SK-N-SH treated with all-trans-retinoic acid at 6 μM for 48 hours (cell line): Measurements from ENCODE around the gene EXOC3.

Experiments
- ATAC-seq: fragments of 200-7000 bp; cut with Tn5 transposase; 3 replicates; pipeline ENCODE4 v1.9.1; 2020; ENCODE audit warnings: mild to moderate bottlenecking, moderate library complexity
- ARNTL ChIP-seq: fragments of 450-650 bp; formaldehyde crosslinking; IDR thresholded peaks from 2 replicates; pipeline ENCODE4 v1.5.0; 2020; ENCODE audit warnings: low read depth, mild to moderate bottlenecking, moderate library complexity, borderline replicate concordance
- BACH2 ChIP-seq: fragments of 250-450 bp; sonication (Bioruptor Pico); IDR thresholded peaks from 2 replicates; pipeline ENCODE4 v1.9.0; 2021; ENCODE audit warnings: mild to moderate bottlenecking, borderline replicate concordance
- CREB5 ChIP-seq: fragments of 250-450 bp; sonication (Bioruptor Pico); IDR thresholded peaks from 2 replicates; pipeline ENCODE4 v1.5.1; 2020; ENCODE audit warnings: low read depth, mild to moderate bottlenecking, moderate library complexity
- CSDC2 ChIP-seq: fragments of 250-450 bp; sonication (Bioruptor Pico); IDR thresholded peaks from 2 replicates; pipeline ENCODE4 v1.5.0; 2020; ENCODE audit warnings: mild to moderate bottlenecking, moderate library complexity
- ESRRG ChIP-seq: fragments of 250-450 bp; sonication (Bioruptor Pico); IDR thresholded peaks from 2 replicates; pipeline ENCODE4 v1.6.1; 2021; ENCODE audit warnings: mild to moderate bottlenecking
- GLIS3 ChIP-seq: fragments of 250-450 bp; sonication (Bioruptor Pico); IDR thresholded peaks from 2 replicates; pipeline ENCODE4 v1.5.0; 2020; ENCODE audit warnings: mild to moderate bottlenecking, moderate library complexity
- ISL1 ChIP-seq: fragments of 250-450 bp; sonication (Bioruptor Pico); IDR thresholded peaks from 2 replicates; pipeline ENCODE4 v2.1.2; 2022; ENCODE audit warnings: mild to moderate bottlenecking, moderate library complexity
- OSR1 ChIP-seq: fragments of 250-450 bp; sonication (Bioruptor Pico); IDR thresholded peaks from 2 replicates; pipeline ENCODE4 v1.8.0; 2022; ENCODE audit warnings: moderate library complexity, mild to moderate bottlenecking, inconsistent platforms
- PPARA ChIP-seq: fragments of 250-450 bp; sonication (Bioruptor Pico); IDR thresholded peaks from 2 replicates; pipeline ENCODE4 v1.5.0; 2020; ENCODE audit warnings: mild to moderate bottlenecking, borderline replicate concordance
- RARB ChIP-seq: fragments of 250-450 bp; sonication (Bioruptor Pico); IDR thresholded peaks from 2 replicates; pipeline ENCODE4 v1.8.0; 2021; ENCODE audit warnings: mild to moderate bottlenecking, moderate library complexity
- SNAI2 ChIP-seq: fragments of 250-450 bp; sonication (Bioruptor Pico); IDR thresholded peaks from 2 replicates; pipeline ENCODE4 v1.5.0; 2020; ENCODE audit warnings: mild to moderate bottlenecking, moderate library complexity
- TCF4 ChIP-seq: fragments of 250-450 bp; sonication (Bioruptor Pico); IDR thresholded peaks from 2 replicates; pipeline ENCODE4 v1.8.0; 2021; ENCODE audit warnings: mild to moderate bottlenecking, moderate library complexity, borderline replicate concordance
- TOX ChIP-seq: fragments of 250-450 bp; sonication (Bioruptor Pico); IDR thresholded peaks from 2 replicates; pipeline ENCODE4 v1.8.0; 2021; ENCODE audit warnings: mild to moderate bottlenecking, moderate library complexity, borderline replicate concordance
- ZC3H10 ChIP-seq: fragments of 250-450 bp; sonication (Bioruptor Pico); IDR thresholded peaks from 2 replicates; pipeline ENCODE4 v1.5.1; 2021; ENCODE audit warnings: mild to moderate bottlenecking, moderate library complexity
- ZFP3 ChIP-seq: fragments of 250-450 bp; sonication (Bioruptor Pico); IDR thresholded peaks from 2 replicates; pipeline ENCODE4 v1.5.0; 2020; ENCODE audit warnings: mild to moderate bottlenecking, moderate library complexity
- ZFP30 ChIP-seq: fragments of 450-650 bp; formaldehyde crosslinking; IDR thresholded peaks from 2 replicates; pipeline ENCODE4 v1.5.0; 2022; ENCODE audit warnings: mild to moderate bottlenecking, moderate library complexity
- ZNF565 ChIP-seq: fragments of 450-650 bp; formaldehyde crosslinking; conservative IDR thresholded peaks from 2 replicates; pipeline ENCODE4 v1.5.0; 2020; ENCODE audit warnings: low read depth, mild to moderate bottlenecking, moderate library complexity
- ZNF70 ChIP-seq: fragments of 450-650 bp; formaldehyde crosslinking; IDR thresholded peaks from 2 replicates; pipeline ENCODE4 v1.5.0; 2020; ENCODE audit warnings: mild to moderate bottlenecking, moderate library complexity
- ZNF8 ChIP-seq: fragments of 450-650 bp; formaldehyde crosslinking; IDR thresholded peaks from 2 replicates; pipeline ENCODE4 v1.5.0; 2020; ENCODE audit warnings: mild to moderate bottlenecking, moderate library complexity
- TF ChIP-seq, protein P1 (sequence below): fragments of 250-450 bp; sonication (Bioruptor Pico); IDR thresholded peaks from 2 replicates; pipeline ENCODE4 v1.5.1; 2021; ENCODE audit warnings: mild to moderate bottlenecking, moderate library complexity
- TF ChIP-seq, protein P2 (sequence below): fragments of 250-450 bp; sonication (Bioruptor Pico); IDR thresholded peaks from 2 replicates; pipeline ENCODE4 v1.8.0; 2021; ENCODE audit warnings: low read depth, mild to moderate bottlenecking, moderate library complexity, borderline replicate concordance
- TF ChIP-seq, protein P3 (sequence below): fragments of 250-450 bp; sonication (Bioruptor Pico); IDR thresholded peaks from 2 replicates; pipeline ENCODE4 v1.8.0; 2020; ENCODE audit warnings: mild to moderate bottlenecking, moderate library complexity, borderline replicate concordance

Gene EXOC3

GRCh38 chr5:447501-447900 lies 4.5 kb downstream of the EXOC3 start (continued):
- TF ChIP-seq, protein P1, sequence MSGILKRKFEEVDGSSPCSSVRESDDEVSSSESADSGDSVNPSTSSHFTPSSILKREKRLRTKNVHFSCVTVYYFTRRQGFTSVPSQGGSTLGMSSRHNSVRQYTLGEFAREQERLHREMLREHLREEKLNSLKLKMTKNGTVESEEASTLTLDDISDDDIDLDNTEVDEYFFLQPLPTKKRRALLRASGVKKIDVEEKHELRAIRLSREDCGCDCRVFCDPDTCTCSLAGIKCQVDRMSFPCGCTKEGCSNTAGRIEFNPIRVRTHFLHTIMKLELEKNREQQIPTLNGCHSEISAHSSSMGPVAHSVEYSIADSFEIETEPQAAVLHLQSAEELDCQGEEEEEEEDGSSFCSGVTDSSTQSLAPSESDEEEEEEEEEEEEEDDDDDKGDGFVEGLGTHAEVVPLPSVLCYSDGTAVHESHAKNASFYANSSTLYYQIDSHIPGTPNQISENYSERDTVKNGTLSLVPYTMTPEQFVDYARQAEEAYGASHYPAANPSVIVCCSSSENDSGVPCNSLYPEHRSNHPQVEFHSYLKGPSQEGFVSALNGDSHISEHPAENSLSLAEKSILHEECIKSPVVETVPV = no peak
- no peak for TF ChIP-seq ARNTL (CRISPR knock-in tag)
- TF ChIP-seq BACH2 = no peak

GRCh38 chr5:448061-448765 lies 5.2 kb downstream of the EXOC3 start:
- no peak for ATAC-seq
- no peak for TF ChIP-seq BACH2
- no peak for TF ChIP-seq ISL1

DNA sequence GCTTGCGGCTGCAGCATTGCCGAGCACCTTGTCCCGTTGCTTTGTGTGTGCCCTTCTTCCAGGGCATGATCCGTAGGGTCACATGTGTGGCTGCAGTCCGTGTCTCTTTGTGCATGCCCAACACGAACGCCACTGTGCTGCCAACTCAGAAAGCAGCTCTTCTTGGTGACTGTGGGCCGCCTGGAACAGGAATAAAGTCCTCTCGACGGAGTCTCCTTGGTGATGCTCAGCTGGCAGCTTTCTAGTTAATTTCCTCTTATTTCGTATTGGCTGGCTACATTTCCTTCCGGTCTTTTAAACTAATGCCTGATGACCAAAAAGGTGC lies 5.8 kb downstream of the EXOC3 start:
- no peak for TF ChIP-seq ZNF70
- TF ChIP-seq ZNF8 (CRISPR knock-in tag) = no peak
- no peak for TF ChIP-seq ZNF565
- no peak for TF ChIP-seq GLIS3 (CRISPR knock-in tag)
- ATAC-seq = no peak

GRCh38 chr5:449151-449550 lies 6.2 kb downstream of the EXOC3 start:
- no peak for ATAC-seq
- TF ChIP-seq TCF4 (CRISPR knock-in tag) (no peak), ZFP3 (CRISPR knock-in tag) (no peak), ZNF70 (no peak), ZNF8 (CRISPR knock-in tag) (no peak), ESRRG (no peak), CSDC2 (CRISPR knock-in tag) (no peak), SNAI2 (no peak), ZNF565 (no peak), TOX (CRISPR knock-in tag) (no peak), OSR1 (CRISPR knock-in tag) (no peak), ARNTL (CRISPR knock-in tag) (no peak), ZFP30 (CRISPR knock-in tag) (no peak)
- TF ChIP-seq, protein P2, sequence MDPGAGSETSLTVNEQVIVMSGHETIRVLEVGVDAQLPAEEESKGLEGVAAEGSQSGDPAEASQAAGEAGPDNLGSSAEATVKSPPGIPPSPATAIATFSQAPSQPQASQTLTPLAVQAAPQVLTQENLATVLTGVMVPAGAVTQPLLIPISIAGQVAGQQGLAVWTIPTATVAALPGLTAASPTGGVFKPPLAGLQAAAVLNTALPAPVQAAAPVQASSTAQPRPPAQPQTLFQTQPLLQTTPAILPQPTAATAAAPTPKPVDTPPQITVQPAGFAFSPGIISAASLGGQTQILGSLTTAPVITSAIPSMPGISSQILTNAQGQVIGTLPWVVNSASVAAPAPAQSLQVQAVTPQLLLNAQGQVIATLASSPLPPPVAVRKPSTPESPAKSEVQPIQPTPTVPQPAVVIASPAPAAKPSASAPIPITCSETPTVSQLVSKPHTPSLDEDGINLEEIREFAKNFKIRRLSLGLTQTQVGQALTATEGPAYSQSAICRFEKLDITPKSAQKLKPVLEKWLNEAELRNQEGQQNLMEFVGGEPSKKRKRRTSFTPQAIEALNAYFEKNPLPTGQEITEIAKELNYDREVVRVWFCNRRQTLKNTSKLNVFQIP = no peak
- TF ChIP-seq, protein P3, sequence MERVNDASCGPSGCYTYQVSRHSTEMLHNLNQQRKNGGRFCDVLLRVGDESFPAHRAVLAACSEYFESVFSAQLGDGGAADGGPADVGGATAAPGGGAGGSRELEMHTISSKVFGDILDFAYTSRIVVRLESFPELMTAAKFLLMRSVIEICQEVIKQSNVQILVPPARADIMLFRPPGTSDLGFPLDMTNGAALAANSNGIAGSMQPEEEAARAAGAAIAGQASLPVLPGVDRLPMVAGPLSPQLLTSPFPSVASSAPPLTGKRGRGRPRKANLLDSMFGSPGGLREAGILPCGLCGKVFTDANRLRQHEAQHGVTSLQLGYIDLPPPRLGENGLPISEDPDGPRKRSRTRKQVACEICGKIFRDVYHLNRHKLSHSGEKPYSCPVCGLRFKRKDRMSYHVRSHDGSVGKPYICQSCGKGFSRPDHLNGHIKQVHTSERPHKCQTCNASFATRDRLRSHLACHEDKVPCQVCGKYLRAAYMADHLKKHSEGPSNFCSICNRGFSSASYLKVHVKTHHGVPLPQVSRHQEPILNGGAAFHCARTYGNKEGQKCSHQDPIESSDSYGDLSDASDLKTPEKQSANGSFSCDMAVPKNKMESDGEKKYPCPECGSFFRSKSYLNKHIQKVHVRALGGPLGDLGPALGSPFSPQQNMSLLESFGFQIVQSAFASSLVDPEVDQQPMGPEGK (CRISPR knock-in tag) = no peak
- TF ChIP-seq, all 23 proteins: peak for 0

- no peak for ATAC-seq
- no peak for TF ChIP-seq CSDC2 (CRISPR knock-in tag)
- TF ChIP-seq PPARA = no peak
- TF ChIP-seq ZNF70 = no peak
- peak; percentile 87 for TF ChIP-seq ZFP30 (CRISPR knock-in tag)
Measured at GRCh38 chr5:451587-452458, 8.8 kb downstream of the EXOC3 start.

- TF ChIP-seq ZNF8 (CRISPR knock-in tag) (no peak), CREB5 (CRISPR knock-in tag) (no peak), ZNF70 (no peak), TOX (CRISPR knock-in tag) (no peak), RARB (CRISPR knock-in tag) (no peak), CSDC2 (CRISPR knock-in tag) (no peak), ZC3H10 (CRISPR knock-in tag) (no peak)
- TF ChIP-seq, protein P2 = no peak
- no peak for ATAC-seq
Measured at GRCh38 chr5:452978-453710, 10.2 kb downstream of the EXOC3 start.
